ENCODE measurements around the gene ZNG1B.
"Not testable (repeated sequence)": the region's sequence is repeated elsewhere in the genome, so short reads cannot be mapped to it uniquely, and the experiment has no call there.

ZNG1B gene

DNA sequence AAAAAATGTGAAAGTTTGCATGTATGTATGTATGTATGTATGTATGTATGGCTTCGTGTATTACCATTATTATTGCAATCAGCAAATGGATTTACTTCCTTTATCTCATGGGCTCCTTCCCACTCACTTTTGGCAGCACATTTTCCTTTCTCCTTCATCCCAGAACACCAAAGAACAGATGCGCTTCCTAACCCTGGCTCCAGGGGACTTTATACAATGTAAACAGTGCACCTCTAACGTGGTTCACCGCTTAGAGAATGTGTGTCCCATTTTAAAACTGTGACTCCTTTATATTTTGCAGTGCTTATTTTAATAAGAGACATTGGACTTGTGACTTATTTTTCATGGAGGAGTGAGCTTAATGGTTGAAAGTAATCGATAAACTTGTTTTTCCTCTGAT, 90.6 kb downstream of the ZNG1B start:
- not testable (repeated sequence) for H3K27ac ChIP-seq (ENCODE audit: low read length); H3K27me3 ChIP-seq (ENCODE audit: control insufficient read depth, insufficient read depth, low read length); H3K4me3 ChIP-seq (ENCODE audit: low read length); DNase-seq (ENCODE audit: low read depth, low spot score); H3K4me1 ChIP-seq (ENCODE audit: control insufficient read depth, insufficient read depth, low read length); H3K9me3 ChIP-seq (ENCODE audit: control insufficient read depth, insufficient read depth, low read length); H3K36me3 ChIP-seq (ENCODE audit: control insufficient read depth, insufficient read depth, low read length)
- no CpG with 5 or more reads among the region's 5 CpGs for WGBS (ENCODE audit: insufficient coverage, insufficient read length)

DNA sequence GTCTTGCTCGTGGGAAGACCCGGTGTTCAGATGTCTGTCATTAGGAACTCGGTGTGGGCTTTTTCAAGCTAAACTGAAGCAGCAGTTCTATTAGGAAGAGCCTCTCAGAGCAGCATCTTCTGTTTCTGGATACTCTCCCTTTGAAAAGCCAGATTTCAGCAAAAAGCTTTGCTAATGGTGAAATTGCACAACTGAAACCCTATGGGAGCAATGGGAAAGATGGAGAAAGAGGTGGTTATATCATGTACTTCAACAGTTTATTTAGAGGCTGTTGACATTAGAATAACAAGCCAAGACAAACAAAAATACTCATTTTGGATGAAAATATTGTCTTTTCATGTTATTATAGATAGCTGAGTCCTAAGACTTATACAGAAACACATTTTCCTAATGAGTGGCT, 91.4 kb downstream of the ZNG1B start:
- DNase-seq (ENCODE audit: low read depth, low spot score); H3K4me3 ChIP-seq (ENCODE audit: low read length); H3K36me3 ChIP-seq (ENCODE audit: control insufficient read depth, insufficient read depth, low read length); H3K9me3 ChIP-seq (ENCODE audit: control insufficient read depth, insufficient read depth, low read length); H3K27ac ChIP-seq (ENCODE audit: low read length); H3K4me1 ChIP-seq (ENCODE audit: control insufficient read depth, insufficient read depth, low read length); H3K27me3 ChIP-seq (ENCODE audit: control insufficient read depth, insufficient read depth, low read length): not testable (repeated sequence)
- WGBS (ENCODE audit: insufficient coverage, insufficient read length), result no CpG with 5 or more reads among the region's 3 CpGs

DNA sequence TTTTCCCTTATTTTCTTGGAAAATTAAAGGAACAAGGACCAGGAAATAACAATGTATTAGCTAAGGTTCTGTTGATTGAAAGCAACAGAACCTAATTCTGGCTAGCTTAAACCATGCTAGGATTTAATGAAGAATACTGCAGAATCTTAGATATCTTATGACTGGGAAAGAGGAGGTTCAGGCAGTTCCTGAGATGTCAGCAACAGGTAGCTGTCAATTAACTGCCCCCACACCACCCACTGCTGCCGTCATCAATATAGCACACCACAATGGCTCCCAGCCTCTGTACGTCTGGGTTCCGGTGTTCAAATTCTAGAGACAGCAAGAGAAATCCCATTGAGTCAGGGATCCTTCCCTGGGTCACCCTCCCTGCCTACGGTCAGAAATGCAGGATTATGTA, 95.5 kb downstream of the ZNG1B start:
- no CpG with 5 or more reads among the region's 4 CpGs for WGBS (ENCODE audit: insufficient coverage, insufficient read length)
- not testable (repeated sequence) for H3K4me1 ChIP-seq (ENCODE audit: control insufficient read depth, insufficient read depth, low read length); H3K9me3 ChIP-seq (ENCODE audit: control insufficient read depth, insufficient read depth, low read length); H3K27me3 ChIP-seq (ENCODE audit: control insufficient read depth, insufficient read depth, low read length); H3K27ac ChIP-seq (ENCODE audit: low read length); H3K36me3 ChIP-seq (ENCODE audit: control insufficient read depth, insufficient read depth, low read length); H3K4me3 ChIP-seq (ENCODE audit: low read length); DNase-seq (ENCODE audit: low read depth, low spot score)

DNA sequence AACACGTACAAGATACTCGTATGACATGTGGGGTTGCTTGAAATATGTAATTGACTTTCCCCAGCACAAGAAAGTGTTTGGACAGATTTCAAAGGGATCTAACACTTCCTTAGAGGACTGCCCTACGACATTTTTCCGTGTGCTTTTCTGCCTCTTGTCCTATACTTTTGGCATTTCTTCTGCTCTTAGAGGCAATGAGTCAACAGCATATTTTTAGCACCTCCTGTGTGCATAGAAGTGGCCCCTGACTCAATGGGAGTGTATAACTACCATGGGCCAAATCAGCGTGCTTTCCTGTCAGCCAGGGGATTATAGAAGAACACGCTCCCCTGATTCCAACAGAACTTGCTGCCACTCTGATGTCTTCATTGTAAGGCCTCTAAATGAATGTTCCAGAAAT, 99.1 kb downstream of the ZNG1B start:
- H3K36me3 ChIP-seq (ENCODE audit: control insufficient read depth, insufficient read depth, low read length); H3K27ac ChIP-seq (ENCODE audit: low read length); DNase-seq (ENCODE audit: low read depth, low spot score); H3K4me3 ChIP-seq (ENCODE audit: low read length); H3K4me1 ChIP-seq (ENCODE audit: control insufficient read depth, insufficient read depth, low read length); H3K27me3 ChIP-seq (ENCODE audit: control insufficient read depth, insufficient read depth, low read length); H3K9me3 ChIP-seq (ENCODE audit: control insufficient read depth, insufficient read depth, low read length): not testable (repeated sequence)
- WGBS (ENCODE audit: insufficient coverage, insufficient read length), result no CpG with 5 or more reads among the region's 6 CpGs

DNA sequence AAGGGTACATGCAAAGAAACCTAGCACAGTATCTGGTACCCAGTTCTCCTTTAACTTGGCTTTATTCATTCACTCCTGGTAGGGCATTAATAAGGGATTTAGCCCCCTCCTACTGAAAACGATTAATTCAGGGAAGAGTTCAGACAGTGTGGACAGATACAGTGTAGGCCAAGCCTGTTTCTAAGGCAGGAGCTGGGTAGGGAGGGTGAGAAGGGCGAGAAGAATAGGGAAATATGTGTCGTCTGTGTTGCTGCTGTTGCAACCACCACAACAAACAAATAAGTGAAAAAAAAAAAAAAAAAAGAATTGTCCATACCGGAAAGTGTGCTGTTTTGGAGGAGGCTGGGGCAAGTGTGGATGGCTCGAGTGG, 103.3 kb downstream of the ZNG1B start:
- peaks cover 15% of the 10 kb centered on the region; the same call in 1 of the 2 replicates for H3K27me3 ChIP-seq (ENCODE audit: control insufficient read depth, insufficient read depth, low read length)
- no CpG with 5 or more reads among the region's 5 CpGs for WGBS (ENCODE audit: insufficient coverage, insufficient read length)

DNA sequence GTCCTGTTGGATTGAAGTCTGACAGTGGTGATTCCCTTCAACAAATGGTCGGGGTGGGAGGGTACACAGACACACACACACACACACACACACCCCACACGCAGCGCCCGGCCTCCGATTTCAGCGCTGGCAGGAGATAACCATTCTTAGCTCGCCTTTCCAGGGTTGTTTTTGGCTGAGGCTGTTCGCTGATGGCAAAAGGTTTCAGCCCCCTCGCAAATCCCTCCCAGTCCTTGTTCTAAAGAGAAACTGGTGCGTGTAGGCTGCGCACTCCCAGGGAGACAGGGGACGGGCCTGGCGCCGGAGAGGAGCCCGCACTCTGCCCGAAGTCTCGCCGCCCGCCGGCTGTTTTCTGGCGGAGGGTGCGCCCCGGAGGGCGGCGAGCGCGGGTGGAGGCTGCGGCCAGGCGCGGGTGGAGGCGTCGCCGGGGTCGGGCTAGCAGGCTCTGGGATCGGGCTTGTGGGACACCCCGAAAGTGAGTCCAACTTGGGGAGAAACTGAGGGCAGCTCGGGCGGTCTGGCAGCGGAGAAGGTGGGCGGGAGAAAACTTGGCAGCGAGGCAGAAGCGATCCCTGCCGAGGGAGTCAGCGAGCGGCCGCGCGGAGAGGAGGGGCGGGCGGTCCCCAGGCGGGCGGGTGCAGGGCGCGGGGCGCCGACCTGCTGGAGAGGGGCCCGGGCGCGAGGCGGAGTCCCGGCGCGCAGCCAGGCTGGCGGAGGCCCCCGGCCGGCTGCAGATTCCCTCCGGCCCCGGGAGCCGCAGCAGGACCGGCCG, 103.9 kb downstream of the ZNG1B start:
- no CpG with 5 or more reads among the region's 71 CpGs for WGBS (ENCODE audit: insufficient coverage, insufficient read length)
- not testable (repeated sequence) for H3K36me3 ChIP-seq (ENCODE audit: control insufficient read depth, insufficient read depth, low read length); H3K4me1 ChIP-seq (ENCODE audit: control insufficient read depth, insufficient read depth, low read length); H3K9me3 ChIP-seq (ENCODE audit: control insufficient read depth, insufficient read depth, low read length); DNase-seq (ENCODE audit: low read depth, low spot score); H3K27ac ChIP-seq (ENCODE audit: low read length)
- H3K4me3 ChIP-seq (ENCODE audit: low read length), result peak overlapping the region; percentile 44; the same call in 1 of the 2 replicates
- peaks cover 15% of the 10 kb centered on the region; the same call in 1 of the 2 replicates for H3K27me3 ChIP-seq (ENCODE audit: control insufficient read depth, insufficient read depth, low read length)

More for the DNA sequence above, 103.3 kb downstream of the ZNG1B start:
- not testable (repeated sequence) for DNase-seq (ENCODE audit: low read depth, low spot score); H3K4me1 ChIP-seq (ENCODE audit: control insufficient read depth, insufficient read depth, low read length); H3K9me3 ChIP-seq (ENCODE audit: control insufficient read depth, insufficient read depth, low read length); H3K4me3 ChIP-seq (ENCODE audit: low read length); H3K27ac ChIP-seq (ENCODE audit: low read length); H3K36me3 ChIP-seq (ENCODE audit: control insufficient read depth, insufficient read depth, low read length)

DNA sequence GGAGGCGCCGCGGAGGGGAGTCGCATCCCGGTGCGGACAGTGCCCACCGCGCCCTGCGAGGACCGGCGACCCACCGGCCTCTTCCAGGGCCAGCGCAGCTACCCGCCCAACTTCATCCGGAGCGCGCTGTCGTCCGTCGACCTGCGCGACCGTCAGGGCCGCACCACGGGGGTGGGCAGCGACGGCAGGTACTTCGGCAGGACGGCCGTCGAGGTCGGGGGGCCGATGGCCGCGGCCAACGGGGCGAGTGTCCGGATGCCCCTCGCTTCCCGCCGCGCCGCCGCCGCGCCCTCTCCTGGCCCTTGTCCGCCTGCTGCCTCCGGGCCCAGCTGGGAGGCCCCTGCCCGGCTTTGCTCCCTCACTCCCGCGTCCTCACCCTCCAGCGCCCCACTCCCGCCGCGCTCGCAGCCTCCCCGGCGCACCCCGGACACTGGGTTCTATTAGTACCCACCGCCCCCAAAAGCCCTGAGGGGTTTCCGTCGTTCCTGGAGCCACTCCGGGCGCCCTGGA, 104.5 kb downstream of the ZNG1B start:
- not testable (repeated sequence) for DNase-seq (ENCODE audit: low read depth, low spot score); H3K36me3 ChIP-seq (ENCODE audit: control insufficient read depth, insufficient read depth, low read length); H3K4me1 ChIP-seq (ENCODE audit: control insufficient read depth, insufficient read depth, low read length); H3K27ac ChIP-seq (ENCODE audit: low read length); H3K9me3 ChIP-seq (ENCODE audit: control insufficient read depth, insufficient read depth, low read length)
- Histone ChIP-seq H3K27me3 (ENCODE audit: control insufficient read depth, insufficient read depth, low read length) (peaks cover 15% of the 10 kb centered on the region; the same call in 1 of the 2 replicates), H3K4me3 (ENCODE audit: low read length) (peak overlapping the region; percentile 44; the same call in 1 of the 2 replicates)
- WGBS (ENCODE audit: insufficient coverage, insufficient read length), result no CpG with 5 or more reads among the region's 64 CpGs

DNA sequence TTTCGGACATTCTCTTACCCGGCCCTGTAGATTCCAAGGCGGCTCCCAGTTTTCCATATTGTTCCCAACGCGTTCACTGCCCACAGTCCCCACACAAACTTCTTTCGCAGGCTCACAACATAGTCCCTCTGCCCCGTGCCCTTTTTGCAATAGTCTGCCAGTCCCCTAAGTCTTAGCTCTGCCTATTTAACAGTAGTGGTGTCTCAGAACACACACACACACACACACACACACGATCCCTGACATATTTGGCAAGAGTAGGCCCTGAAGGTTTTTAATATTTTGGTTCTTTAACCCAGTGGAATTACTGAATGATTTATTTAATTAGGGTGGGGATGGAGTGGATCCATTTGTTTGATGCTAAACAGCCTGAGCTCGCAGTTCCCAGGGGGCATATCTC, 105.0 kb downstream of the ZNG1B start:
- not testable (repeated sequence) for DNase-seq (ENCODE audit: low read depth, low spot score); H3K27ac ChIP-seq (ENCODE audit: low read length); H3K4me1 ChIP-seq (ENCODE audit: control insufficient read depth, insufficient read depth, low read length); H3K36me3 ChIP-seq (ENCODE audit: control insufficient read depth, insufficient read depth, low read length); H3K4me3 ChIP-seq (ENCODE audit: low read length); H3K9me3 ChIP-seq (ENCODE audit: control insufficient read depth, insufficient read depth, low read length)
- H3K27me3 ChIP-seq (ENCODE audit: control insufficient read depth, insufficient read depth, low read length), result peaks cover 15% of the 10 kb centered on the region; the same call in 1 of the 2 replicates
- no CpG with 5 or more reads among the region's 9 CpGs for WGBS (ENCODE audit: insufficient coverage, insufficient read length)
